HG02623 (cell line): Measurements from ENCODE around the gene CLTCL1.
"Not testable (repeated sequence)": the region's sequence is repeated elsewhere in the genome, so short reads cannot be mapped to it uniquely, and the experiment has no call there.

Source experiments
- ATAC-seq: cut with Tn5 transposase; IDR thresholded peaks from one replicate; pipeline ENCODE4 v1.9.1; 2021; ENCODE audit warnings: moderate library complexity; ENCODE audit not compliant: unreplicated experiment

CLTCL1 gene

GRCh38 chr22:19291580-19292457 lies at the start of gene CLTCL1:
TSS of gene CLTCL1 (minus strand) at chr22:19291719. CDS start at chr22:19291641, 78 bp downstream.
- peak; percentile 67 for ATAC-seq

DNA sequence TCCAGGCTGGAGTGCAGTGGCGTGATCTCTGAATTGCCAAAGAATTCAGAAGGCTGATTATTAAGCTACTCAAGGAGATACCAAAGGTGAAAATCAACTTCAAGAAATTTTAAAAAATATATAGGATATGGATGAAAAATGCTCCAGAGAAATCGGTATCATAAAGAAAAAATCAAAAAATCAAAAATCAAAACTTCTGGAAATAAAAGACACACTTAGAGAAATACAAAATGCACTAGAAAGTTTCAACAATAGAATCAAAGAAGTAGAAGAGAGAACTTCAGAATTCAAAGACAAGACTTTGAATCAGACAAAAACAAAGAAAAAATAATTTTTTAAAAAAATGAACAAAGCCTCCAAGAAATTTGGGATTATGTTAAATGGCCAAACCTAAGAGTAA lies 45.6 kb upstream of the CLTCL1 start:
- no peak for ATAC-seq

DNA sequence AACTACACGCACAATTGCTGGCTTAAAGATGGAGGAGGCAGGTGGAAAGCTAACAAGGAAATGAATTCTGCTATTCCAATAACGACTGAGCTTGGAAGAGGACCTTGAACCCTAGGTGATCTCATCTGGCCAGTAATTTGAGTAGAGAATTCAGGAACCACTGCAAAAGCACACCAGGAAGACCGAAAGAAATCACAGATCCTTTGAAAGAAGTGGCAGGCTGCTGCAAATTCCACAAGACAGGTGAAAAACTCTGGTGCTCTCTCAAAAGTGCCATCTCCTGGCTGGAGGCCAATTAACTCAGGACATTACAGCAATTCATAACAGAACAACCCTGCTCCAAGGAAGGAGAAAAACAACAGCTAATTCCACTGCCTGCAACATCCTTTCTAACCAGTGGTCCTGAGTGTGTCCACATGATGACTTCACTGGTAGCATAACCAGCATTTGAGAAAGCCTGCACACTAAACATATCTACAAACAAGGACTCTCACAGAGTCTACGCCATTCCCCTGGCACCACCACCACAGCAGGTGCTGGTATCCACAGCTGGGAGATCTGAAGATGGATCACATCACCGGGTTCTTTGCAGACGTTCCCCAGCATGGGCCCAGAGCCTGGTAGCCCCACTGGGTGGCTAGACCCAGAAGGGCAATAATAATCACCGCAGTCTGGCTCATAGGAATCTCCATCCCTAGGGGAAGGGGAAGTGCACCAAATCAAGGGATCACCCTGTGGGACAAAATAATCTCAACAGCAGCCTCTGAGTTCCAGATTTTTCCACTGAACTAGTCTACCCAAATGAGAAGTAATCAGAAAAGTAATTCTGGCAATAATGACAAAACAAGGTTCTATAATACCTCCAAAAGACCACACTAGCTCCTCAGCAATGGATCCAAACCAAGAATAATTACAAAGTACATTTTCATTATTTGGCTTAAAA lies 44.9 kb upstream of the CLTCL1 start:
- ATAC-seq = no peak

DNA sequence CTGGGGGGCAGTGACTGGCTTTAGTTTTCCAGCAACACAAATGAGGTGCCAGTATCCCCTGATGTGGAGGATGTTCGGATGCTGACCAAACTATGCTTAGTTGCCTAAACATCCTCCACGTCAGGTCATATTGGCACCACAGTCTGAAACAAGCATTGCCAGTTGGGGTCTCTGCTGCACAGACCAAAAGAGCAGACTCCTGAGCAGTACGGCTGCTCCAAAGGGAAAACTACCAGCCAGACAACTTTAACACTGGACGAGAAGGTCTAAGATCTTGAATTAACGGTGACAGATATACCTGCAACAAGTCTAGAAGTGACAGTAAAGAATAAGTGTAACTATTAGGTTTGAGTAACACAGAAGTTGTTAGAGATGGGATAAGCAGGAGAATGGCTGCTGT lies 40.5 kb upstream of the CLTCL1 start:
- ATAC-seq = no peak

DNA sequence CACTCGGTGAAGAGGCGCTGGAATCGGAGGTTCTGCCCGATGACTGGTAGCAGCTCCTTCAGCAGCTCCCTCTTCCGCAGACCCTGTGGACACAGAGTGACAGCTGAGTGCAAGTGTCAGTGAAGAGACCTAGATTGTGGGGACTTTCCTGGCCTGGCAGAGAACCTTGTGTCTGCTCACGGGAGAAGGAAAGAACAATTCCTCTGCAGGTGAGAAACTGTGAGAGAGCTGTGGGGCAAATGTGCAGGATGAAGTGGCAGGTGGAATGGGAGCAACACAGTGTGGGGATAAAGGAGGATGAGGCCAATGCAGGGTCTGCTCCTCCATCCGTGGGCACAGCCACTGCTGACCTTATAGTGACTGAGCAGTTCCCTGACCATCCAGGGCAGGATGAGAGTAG lies 40.0 kb upstream of the CLTCL1 start:
- ATAC-seq = no peak

GRCh38 chr22:19330865-19331418 lies 39.4 kb upstream of the CLTCL1 start:
- ATAC-seq = no peak

GRCh38 chr22:19330205-19330604 lies 38.7 kb upstream of the CLTCL1 start:
- ATAC-seq = not testable (repeated sequence)

DNA sequence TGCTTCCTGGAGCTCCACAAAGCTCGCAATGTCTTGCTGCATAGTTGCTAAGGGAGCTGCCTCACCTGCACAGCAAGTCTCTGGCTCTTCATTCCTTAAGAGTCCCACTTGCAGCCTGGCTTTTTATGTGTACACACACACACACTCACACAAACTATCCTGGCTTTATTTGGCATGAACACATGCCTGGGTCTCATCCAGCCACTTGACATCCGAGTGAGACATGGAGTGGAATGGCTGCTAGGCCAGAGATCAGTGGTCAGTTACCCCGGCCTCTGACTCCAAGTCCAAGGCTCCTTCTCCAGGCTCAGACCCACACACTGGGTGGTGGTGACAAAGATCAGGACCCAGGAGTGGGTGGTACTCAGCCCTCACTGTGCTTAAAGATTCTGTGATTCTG lies 37.9 kb upstream of the CLTCL1 start:
- ATAC-seq = no peak

- ATAC-seq = no peak
These were observed 33.9 kb upstream of the CLTCL1 start for GRCh38 chr22:19325296-19325948.

DNA sequence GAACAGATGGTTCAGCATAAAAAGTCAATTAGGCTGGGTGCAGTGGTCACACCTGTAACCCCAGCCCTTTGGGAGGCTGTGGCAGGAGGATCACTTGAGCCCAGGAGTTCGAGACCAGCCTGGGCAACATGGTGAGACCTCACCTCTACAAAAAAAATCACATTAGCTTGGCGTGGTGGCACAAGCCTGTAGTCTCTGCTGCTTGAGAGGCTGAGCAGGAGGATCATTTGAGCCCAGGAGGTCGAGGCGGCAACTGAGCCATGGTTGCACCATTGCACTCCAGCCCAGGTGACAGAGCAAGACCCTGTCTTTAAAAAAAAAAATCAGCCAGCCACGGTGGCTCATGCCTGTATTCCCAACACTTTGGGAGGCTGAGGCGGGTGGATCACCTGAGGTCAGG lies 31.9 kb upstream of the CLTCL1 start:
- ATAC-seq = not testable (repeated sequence)

GRCh38 chr22:19321757-19322156 lies 30.2 kb upstream of the CLTCL1 start:
- ATAC-seq = no peak

- not testable (repeated sequence) for ATAC-seq
These were observed 28.6 kb upstream of the CLTCL1 start for GRCh38 chr22:19320136-19320535.

- ATAC-seq = no peak
These were observed 27.8 kb upstream of the CLTCL1 start for GRCh38 chr22:19319281-19319680.

- ATAC-seq = no peak
These were observed 26.3 kb upstream of the CLTCL1 start for GRCh38 chr22:19317865-19318264.

DNA sequence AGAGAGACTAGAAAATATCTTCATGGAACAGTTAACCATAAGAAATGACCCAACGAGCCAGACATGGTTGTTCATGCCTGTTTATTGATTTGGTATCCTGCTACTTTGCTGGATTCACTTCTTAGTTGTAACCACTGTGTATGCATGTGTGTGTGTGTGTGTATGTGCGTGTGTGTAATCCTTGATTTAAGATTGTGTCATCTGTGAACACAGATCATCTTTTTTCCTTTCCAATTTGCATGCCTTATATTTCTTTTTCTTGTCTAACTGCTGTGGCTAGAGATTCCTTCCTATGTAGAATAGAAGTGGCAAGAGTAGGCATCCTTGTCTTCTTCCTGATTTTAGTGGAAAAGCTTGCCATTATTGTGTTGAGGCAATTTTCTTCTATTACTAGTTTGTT lies 16.4 kb upstream of the CLTCL1 start:
- no peak for ATAC-seq

DNA sequence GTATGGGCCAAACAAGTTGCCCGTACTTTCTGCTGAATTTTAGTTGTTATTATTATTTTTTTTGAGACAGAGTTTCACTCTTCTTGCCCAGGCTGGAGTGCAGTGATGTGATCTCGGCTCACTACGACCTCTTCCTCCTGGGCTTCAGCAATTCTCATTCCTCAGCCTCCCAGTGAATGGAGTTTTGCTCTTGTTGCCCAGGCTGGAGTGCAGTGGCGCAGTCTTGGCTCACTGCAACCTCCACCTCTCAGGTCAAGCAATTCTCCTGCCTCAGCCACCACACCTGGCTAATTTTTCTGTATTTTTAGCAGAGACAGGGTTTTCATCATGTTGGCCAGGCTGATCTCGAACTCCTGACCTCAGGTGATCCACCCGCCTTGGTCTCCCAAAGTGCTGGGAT lies 15.0 kb upstream of the CLTCL1 start:
- ATAC-seq = not testable (repeated sequence)

GRCh38 chr22:19304547-19304946 lies 13.0 kb upstream of the CLTCL1 start:
- ATAC-seq = no peak

DNA sequence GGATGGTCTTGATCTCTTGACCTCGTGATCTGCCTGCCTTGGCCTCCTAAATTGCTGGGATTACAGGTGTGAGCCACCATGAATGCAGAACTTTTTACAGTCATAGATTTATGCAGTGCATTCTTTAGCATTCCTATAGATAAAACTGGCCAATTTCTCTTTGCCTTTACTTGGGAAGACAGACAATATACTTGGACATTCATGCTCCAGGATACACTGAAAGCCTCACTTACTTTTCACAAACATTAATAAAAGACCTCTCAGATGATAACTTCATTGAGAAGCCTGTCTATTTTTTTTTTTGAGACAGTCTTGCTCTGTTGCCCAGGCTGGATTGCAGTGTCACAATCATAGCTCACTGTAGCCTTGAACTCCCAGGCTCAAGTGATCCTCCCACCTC lies 12.3 kb upstream of the CLTCL1 start:
- ATAC-seq = no peak

DNA sequence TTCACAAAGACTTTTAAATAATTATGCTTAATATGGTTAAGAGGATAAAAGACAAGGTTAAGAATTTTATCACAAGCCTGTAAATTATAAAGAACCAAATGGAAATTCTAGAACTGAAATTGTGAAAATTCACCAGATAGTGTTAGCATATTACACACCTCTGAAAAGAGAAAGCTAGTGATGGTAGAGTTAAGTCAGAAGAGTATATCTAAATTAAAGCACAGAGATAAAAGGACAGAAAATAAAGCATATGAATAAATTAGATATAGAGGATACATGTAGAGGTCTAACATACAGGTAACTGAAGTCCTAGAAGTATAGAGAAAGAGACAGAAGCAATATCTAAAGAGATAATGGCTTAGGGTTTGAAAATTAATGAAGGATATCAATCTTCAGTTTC lies 4.2 kb upstream of the CLTCL1 start:
- no peak for ATAC-seq

DNA sequence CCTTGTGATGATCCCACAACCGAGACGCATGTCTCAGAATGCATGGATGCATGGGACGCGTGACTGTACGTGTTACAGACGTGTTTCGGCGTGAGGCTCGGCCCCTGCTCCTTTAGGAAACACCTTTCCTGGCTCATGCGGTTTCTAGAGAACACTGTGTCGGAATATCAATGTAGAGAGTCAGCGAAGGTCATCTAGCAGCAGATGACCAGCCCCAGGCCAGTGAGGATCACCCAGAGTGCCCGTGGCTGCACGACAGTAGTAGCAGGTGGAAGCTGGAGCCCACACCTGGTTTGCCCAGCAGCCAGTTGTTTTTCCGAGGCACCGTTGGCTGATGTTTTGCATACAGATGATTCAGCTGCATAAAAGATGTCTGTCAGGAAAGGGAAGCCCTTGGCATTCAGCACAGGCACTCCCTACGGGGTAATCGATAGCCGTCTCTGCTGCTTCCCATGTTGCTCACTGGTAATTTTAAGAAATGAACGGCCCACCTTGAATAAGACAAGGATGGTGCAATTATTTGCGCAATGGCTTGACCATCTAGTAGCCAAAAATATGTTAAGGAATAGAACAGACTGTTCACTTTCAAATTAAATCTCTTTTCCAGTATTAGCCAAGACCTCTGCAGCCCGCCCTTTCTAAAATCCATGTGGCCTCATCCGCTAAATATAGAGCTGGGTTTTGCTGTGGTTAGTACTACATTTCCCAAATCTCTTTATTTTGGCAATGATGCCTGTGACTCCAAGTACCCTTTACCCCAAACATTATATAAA lies 1.1 kb upstream of the CLTCL1 start:
- no peak for ATAC-seq
